Adipose tissue (tissue), 3 donors: ENCODE measurements around the gene MVP. TPM values are rescaled to one million over a fixed set of nuclear protein-coding genes. Genes with fewer than 3 reads are reported as not detected.
"Not testable (repeated sequence)": the region's sequence is repeated elsewhere in the genome, so short reads cannot be mapped to it uniquely, and the experiment has no call there.

Source experiments
- H3K27ac ChIP-seq: one replicate; pipeline ENCODE4 v1.5.1; 2013; ENCODE audit warnings: low read depth, low read length
- whole genome bisulfite sequencing, 3 donors: extraction: QIAGEN DNeasy Blood & Tissue Kit; methylation state at CpG; one replicate each; pipeline ENCODE4 v1.1.7; 2013; 5-methylcytosine and 5-hydroxymethylcytosine counted together
- polyA plus RNA-seq, 3 donors: library from polyadenylated mRNA; stranded (reverse); fragments of 200-250 nt; gene quantifications; one replicate each; pipeline ENCODE4 v1.2.3, GENCODE V29; 2013
- donor health status: healthy with polysubstance abuse.
- donor health status: Bipolar disorder and iron deficiency.
- donor health status: healthy.

MVP gene
- 100 to 1,000 TPM in 2 of 3 donors, 10 to 100 TPM in 1; 90.1 to 104 (median 103) TPM for polyA plus RNA-seq

DNA sequence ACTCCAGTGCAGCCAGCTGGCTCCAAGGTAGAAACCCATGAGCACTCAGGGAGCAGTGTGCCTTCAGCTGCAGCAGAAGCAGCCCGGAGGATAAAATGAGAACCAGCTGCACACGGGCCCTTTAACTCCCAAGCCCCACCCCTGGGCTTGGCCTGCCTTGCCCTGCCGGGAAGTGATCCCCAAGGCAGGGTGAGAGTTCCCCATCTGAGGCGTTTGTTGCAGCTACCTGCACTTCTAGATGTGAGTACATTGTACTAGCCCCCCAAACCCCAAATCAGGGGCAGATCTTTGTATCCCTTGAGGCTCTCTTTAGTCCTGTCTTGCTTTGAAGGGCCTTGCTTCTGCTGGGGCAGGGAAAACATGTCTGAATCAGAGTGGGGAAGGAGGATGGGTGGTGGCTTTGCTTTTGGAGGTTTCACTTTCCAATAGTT lies at the start of gene MVP:
Gene MVP (plus strand): TSS at position 192 of the 431 bp plus-strand sequence. CDS start 10,088 bp downstream, outside the sequence.
- 0% methylated on average over 4 of the region's 4 CpGs for WGBS, 3 donors
- peak within 1 kb of the TSS; percentile 68 for H3K27ac ChIP-seq

DNA sequence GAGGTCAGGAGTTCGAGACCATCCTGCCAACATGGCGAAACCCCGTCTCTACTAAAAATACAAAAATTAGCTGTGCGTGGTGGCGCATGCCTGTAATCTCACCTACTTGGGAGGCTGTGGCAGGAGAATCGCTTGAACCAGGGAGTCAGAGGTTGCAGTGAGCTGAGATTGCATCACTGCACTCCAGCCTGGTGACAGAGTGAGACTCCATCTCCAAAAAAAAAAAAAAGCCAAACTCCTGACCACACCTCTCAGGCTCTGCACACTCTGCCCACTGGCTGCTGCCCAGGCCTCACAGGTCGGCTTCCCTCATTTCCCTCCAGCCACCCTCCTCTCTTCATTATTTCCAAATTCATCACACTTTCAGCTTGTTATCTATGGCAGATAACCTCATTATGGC lies 47.9 kb upstream of the MVP start:
- H3K27ac ChIP-seq: not testable (repeated sequence)
- 78 to 85% (median 82%) methylated on average over 7 of the region's 7 CpGs for WGBS, 3 donors

DNA sequence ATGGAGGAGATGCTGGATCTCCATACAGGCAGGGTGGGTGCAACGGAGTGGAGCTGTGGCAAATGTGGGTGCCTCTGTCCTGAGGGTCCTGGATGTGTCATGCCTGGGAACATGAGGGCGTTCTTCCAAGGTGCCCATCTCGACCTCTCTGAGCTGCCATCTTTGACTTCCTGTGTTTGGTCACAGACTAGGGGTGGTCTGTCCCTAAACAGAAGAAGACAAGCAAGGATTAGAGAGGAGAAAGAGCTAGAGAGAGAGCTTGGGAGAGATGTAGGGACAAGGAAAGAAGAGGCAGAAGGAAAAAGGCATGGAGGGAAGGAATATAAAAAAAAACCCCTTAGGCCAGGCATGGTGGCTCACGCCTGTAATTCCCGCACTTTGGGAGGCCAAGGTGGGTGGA lies 45.5 kb upstream of the MVP start:
- no peak overlapping the region for H3K27ac ChIP-seq
- 90 to 95% (median 90%) methylated on average over 5 of the region's 5 CpGs for WGBS, 3 donors

DNA sequence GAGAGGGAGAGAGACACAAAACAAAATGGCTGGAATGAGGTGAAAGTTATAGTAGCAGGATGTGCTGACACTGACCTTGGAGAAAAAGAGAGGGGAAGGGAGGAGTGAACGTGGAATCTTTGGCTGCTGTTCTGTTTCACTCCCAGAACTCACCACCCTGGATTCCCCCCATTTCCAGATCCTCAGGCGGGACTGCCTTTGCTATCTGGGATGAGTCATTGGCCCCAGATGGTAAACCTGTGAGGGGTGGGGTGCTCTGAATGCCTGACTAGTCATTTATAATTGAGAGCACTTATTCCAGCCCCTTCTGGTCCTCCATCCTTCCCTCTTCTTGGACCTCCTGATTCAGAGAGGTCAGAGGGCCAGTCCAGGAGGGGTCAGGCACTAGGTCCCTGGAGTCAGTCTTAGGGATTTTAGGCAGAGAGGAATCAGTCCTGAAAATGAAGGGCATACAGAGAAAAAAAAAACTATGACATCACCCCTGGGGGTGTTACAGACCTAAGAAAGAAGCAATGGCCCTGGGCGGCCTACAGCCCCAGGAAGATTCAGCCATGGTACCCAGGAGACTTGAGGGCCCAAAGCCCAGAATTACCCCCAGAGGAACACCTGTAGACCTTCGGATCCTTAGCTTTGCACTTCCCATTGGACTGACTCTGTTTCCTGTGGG lies 44.4 kb upstream of the MVP start:
- WGBS, 3 donors: 68 to 78% (median 70%) methylated on average over 4 of the region's 4 CpGs
- no peak overlapping the region for H3K27ac ChIP-seq

- H3K27ac ChIP-seq: no peak within 1 kb of the TSS
- 73 to 82% (median 77%) methylated on average over 10 of the region's 10 CpGs for WGBS, 3 donors
Observed at GRCh38 chr16:29777576-29778350, 42.5 kb upstream of the MVP start, which contains the start of gene ZG16. TSS of gene ZG16 (plus strand) at chr16:29778256. CDS start at chr16:29779267, 1,011 bp downstream.

GRCh38 chr16:29779474-29779873 lies 40.8 kb upstream of the MVP start:
- no peak overlapping the region for H3K27ac ChIP-seq
- WGBS, 3 donors: 61 to 72% (median 68%) methylated on average over 10 of the region's 10 CpGs

- H3K27ac ChIP-seq: not testable (repeated sequence)
- 76 to 83% (median 80%) methylated on average over 13 of the region's 13 CpGs for WGBS, 3 donors
Observed at GRCh38 chr16:29783094-29783953, 36.9 kb upstream of the MVP start.

GRCh38 chr16:29784157-29784556 lies 36.1 kb upstream of the MVP start:
- H3K27ac ChIP-seq: no peak overlapping the region
- 93 to 98% (median 94%) methylated on average over 2 of the region's 2 CpGs for WGBS, 3 donors

GRCh38 chr16:29784901-29785500 lies 35.3 kb upstream of the MVP start:
- 11 to 14% (median 14%) methylated on average over 38 of the region's 38 CpGs for WGBS, 3 donors
- H3K27ac ChIP-seq: no peak overlapping the region

DNA sequence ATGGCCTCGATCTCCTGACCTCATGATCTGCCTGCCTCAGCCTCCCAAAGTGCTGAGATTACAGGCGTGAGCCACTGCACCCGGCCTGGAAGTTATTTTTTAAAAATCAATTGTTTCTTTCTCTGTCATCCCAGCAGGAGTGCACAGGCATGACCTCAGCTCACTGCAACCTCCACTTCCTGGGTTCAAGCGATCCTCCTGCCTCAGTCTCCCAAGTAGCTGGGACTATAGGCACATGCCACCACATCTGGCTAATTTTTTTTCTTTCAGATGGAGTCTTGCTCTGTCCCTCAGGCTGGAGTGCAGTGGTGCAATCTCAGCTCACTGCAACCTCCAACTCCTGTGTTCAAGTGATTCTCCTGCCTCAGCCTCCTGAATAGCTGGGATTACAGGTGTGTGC lies 33.1 kb upstream of the MVP start:
- WGBS, 3 donors: 83 to 90% (median 90%) methylated on average over 4 of the region's 4 CpGs
- H3K27ac ChIP-seq: not testable (repeated sequence)

GRCh38 chr16:29789775-29790182 lies 30.5 kb upstream of the MVP start:
- 57 to 66% (median 64%) methylated on average over 20 of the region's 20 CpGs for WGBS, 3 donors
- H3K27ac ChIP-seq: no peak overlapping the region

DNA sequence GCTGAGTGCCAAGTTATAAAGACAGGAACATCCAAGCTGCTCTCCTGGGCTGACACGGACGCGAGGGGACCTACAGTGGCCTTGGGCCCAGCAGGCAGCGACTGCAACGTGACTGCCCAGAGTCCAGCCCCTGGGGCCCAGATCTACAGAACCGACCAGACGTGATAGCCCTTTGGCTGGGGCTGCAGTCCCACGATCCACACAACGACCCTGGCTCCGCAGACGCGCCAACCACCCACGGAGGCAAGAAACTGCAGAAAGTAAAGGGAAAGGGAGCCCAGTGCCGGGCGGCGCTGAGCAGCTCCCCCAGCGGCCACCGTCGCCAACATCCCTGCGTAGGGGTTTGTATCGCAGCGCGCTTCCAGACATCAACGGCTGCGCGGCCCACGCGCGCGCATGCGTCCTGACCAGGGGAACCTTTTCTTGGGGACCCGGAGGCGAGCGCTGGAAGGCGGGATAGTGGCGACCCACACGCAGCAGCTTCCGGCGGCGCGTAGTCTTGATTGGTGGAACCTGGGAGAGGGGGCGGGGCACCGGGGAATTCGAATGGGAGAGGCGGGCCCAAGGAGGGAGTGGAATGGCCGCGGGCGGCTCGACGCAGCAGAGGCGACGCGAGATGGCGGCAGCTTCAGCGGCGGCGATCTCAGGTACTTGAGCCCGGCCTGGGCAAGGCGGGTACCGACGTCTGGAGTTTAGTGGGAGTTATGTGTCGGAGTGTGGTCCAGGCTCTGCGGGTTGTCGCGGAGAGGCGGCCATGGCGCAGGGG lies 29.9 kb upstream of the MVP start, which contains the start of gene KIF22:
Gene KIF22 (plus strand): TSS at position 569 of the 766 bp plus-strand sequence. CDS start 9 bp downstream, at position 578.
- WGBS, 3 donors: 1% methylated on average over 63 to 67 of the region's 67 CpGs
- H3K27ac ChIP-seq: no peak within 1 kb of the TSS

- no peak overlapping the region for H3K27ac ChIP-seq
Observed at GRCh38 chr16:29790949-29791844, 29.1 kb upstream of the MVP start.

GRCh38 chr16:29791845-29792807 lies 28.1 kb upstream of the MVP start:
- H3K27ac ChIP-seq: no peak overlapping the region
- 73 to 75% (median 75%) methylated on average over 9 of the region's 9 CpGs for WGBS, 3 donors

More at GRCh38 chr16:29790949-29791844, 29.1 kb upstream of the MVP start:
- WGBS, 3 donors: 2 to 3% (median 2%) methylated on average over 29 to 31 of the region's 31 CpGs

DNA sequence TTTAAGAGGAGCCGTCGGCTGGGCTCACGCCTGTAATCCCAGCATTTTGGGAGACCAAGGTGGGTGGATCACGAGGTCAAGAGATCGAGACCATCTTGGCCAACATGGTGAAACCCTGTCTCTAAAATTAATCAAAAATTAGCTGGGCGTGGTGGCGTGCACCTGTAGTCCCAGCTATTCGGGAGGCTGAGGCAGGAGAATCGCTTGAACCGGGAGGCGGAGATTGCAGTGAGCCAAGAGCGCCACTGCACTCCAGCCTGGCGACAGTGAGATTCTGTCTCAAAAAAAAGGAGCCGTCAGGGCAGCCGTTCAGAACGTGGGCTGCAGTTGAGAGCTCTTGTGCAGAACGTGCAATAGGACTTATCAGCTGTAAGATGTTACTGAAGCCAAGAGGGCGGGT lies 27.1 kb upstream of the MVP start:
- WGBS, 3 donors: 88 to 92% (median 92%) methylated on average over 18 of the region's 18 CpGs
- H3K27ac ChIP-seq: not testable (repeated sequence)
